SU-DHL-6 (cell line): ENCODE results near the gene CYBC1.
"Not testable (repeated sequence)": the region's sequence is repeated elsewhere in the genome, so short reads cannot be mapped to it uniquely, and the experiment has no call there.

Experiments
- H2AFZ ChIP-seq: fragments of 200-600 bp; sonication (generic); 2 replicates; pipeline ENCODE4 v1.6.1; 2014; ENCODE audit warnings: low read depth, mild to moderate bottlenecking, moderate library complexity, mixed read lengths, antibody characterized with exemption, low read length; ENCODE audit not compliant: severe bottlenecking
- H3F3A ChIP-seq: fragments of 200-600 bp; shearing (Covaris generic); 2 replicates; pipeline ENCODE4 v1.6.0; 2016; ENCODE audit warnings: antibody characterized with exemption, mild to moderate bottlenecking; ENCODE audit not compliant: insufficient read depth
- H3K27ac ChIP-seq: fragments of 200-600 bp; sonication (generic); 2 replicates; pipeline ENCODE4 v1.5.1; 2016; ENCODE audit warnings: low read depth, mild to moderate bottlenecking, low read length, moderate library complexity, mixed read lengths
- H3K27me3 ChIP-seq: fragments of 200-600 bp; sonication (generic), shearing (Covaris generic); 2 replicates; pipeline ENCODE4 v1.6.0; 2014; ENCODE audit warnings: mild to moderate bottlenecking, low read length
- H3K36me3 ChIP-seq: fragments of 200-600 bp; sonication (generic); 2 replicates; pipeline ENCODE4 v1.6.1; 2014; ENCODE audit warnings: mild to moderate bottlenecking, low read length, mixed read lengths
- H3K4me2 ChIP-seq: fragments of 300-600, 200-600 bp; shearing (Covaris generic), sonication (generic); 2 replicates; pipeline ENCODE4 v1.6.0; 2014; ENCODE audit warnings: low read length, low read depth, mild to moderate bottlenecking; ENCODE audit not compliant: poor library complexity, severe bottlenecking
- H3K4me3 ChIP-seq: fragments of 200-600 bp; sonication (generic); 2 replicates; pipeline ENCODE4 v1.5.1; 2014; ENCODE audit warnings: antibody characterized with exemption, low read length, mild to moderate bottlenecking, mixed read lengths; ENCODE audit not compliant: insufficient read depth, poor library complexity, severe bottlenecking
- H3K79me2 ChIP-seq: fragments of 200-600 bp; sonication (generic); 2 replicates; pipeline ENCODE4 v1.6.1; 2014; ENCODE audit warnings: mild to moderate bottlenecking, low read length, moderate library complexity; ENCODE audit not compliant: insufficient read depth
- H3K9ac ChIP-seq: fragments of 200-600 bp; sonication (generic); 2 replicates; pipeline ENCODE4 v1.7.0; 2014; ENCODE audit warnings: mild to moderate bottlenecking, low read length
- H3K9me2 ChIP-seq: fragments of 200-600 bp; sonication (generic); replicated peaks from 2 replicates; pipeline ENCODE4 v1.6.1; 2014; ENCODE audit warnings: low read length; ENCODE audit not compliant: insufficient read depth
- H3K9me3 ChIP-seq: fragments of 200-600 bp; sonication (generic); 2 replicates; pipeline ENCODE4 v1.6.1; 2014; ENCODE audit warnings: low read length, mixed read lengths; ENCODE audit not compliant: insufficient read depth
- H4K20me1 ChIP-seq: fragments of 200-600 bp; sonication (generic); 2 replicates; pipeline ENCODE4 v1.6.1; 2014; ENCODE audit warnings: low read depth, mild to moderate bottlenecking, antibody characterized with exemption, low read length, moderate library complexity, mixed read lengths
- CTCF ChIP-seq: fragments of 200-600 bp; sonication (generic); IDR thresholded peaks from one replicate; pipeline ENCODE4 v1.5.1; 2017; ENCODE audit warnings: antibody characterized with exemption, mild to moderate bottlenecking, low read length, moderate library complexity; ENCODE audit not compliant: insufficient read depth, poor library complexity, severe bottlenecking
- EZH2phosphoT487 ChIP-seq: fragments of 200-600 bp; sonication (generic), shearing (Covaris generic); conservative IDR thresholded peaks from 2 replicates; pipeline ENCODE4 v1.6.1; 2018; ENCODE audit warnings: mild to moderate bottlenecking, antibody characterized with exemption, low read length, moderate library complexity, mixed read lengths

CYBC1 gene

DNA sequence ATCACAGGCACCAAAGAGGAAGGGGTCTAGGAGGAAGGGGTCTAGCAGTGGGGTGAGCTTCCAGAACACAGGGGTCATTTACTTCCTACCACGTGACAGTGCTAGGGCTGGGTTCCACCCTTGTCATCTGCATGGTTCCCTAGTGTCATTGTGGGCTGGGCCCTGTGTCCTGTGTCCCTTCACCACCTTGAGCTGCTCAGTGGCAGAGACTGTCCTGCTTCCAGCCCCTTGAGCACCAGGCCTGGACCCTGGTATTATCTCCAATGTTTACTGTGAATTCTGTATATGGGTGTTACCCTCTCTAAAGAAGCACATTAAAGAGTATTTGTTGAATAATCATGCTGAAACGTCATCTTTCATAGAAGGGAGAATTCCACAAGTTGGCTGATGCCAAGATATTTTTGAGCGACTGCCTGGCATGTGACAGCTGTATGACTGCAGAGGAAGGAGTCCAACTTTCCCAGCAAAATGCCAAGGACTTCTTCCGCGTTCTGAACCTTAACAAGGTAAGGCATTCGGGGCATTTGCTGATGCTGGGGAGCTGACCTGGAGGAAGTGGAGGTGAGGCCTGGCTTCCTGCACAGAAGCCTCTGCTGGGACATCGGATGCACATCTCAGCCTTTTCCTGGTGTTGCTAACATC is 13.5 kb upstream of the CYBC1 start:
- no peaks in the 10 kb centered on the region for H3F3A ChIP-seq
- H4K20me1 ChIP-seq = no peaks in the 10 kb centered on the region
- peaks cover 6% of the 10 kb centered on the region; the same call in 1 of the 2 replicates for H3K79me2 ChIP-seq
- TF ChIP-seq EZH2phosphoT487 = no peak
- no peak for TF ChIP-seq CTCF
- no peak overlapping the region for H3K27ac ChIP-seq
- H3K9me2 ChIP-seq = no peaks in the 10 kb centered on the region
- H3K27me3 ChIP-seq = no peaks in the 10 kb centered on the region
- H2AFZ ChIP-seq = no peak overlapping the region
- H3K9ac ChIP-seq = no peak overlapping the region
- H3K4me2 ChIP-seq = no peak overlapping the region
- no peak overlapping the region for H3K4me3 ChIP-seq
- H3K9me3 ChIP-seq = no peaks in the 10 kb centered on the region
- peaks cover 6% of the 10 kb centered on the region; the same call in 1 of the 2 replicates for H3K36me3 ChIP-seq

DNA sequence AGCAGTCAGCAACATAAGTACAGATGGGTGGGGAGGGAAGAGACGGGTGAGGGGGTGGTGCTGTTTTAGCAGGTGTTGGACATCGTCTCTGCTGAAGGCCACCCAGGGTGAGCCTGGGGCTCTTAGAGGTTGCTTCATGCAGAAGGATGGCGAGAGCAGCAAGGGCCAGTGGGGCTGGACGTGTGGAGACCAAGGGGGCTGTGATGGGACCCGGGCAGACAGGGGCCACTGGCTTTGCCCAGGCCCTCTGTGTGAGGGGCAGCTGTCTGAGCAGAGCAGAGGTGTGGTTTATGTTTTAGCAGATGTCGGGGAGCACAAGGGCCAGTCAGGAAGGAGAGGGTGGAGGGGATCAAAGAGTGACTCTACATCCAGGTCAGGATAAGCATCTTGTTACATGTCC is 12.8 kb upstream of the CYBC1 start:
- no peak overlapping the region for H3K4me2 ChIP-seq
- H3K9ac ChIP-seq = no peak overlapping the region
- TF ChIP-seq EZH2phosphoT487 (no peak), CTCF (no peak)
- no peaks in the 10 kb centered on the region for H3F3A ChIP-seq
- no peak overlapping the region for H3K4me3 ChIP-seq
- H4K20me1 ChIP-seq = no peaks in the 10 kb centered on the region
- no peaks in the 10 kb centered on the region for H3K9me3 ChIP-seq
- H3K9me2 ChIP-seq = no peaks in the 10 kb centered on the region
- H3K27ac ChIP-seq = no peak overlapping the region
- peaks cover 9% of the 10 kb centered on the region; the same call in 1 of the 2 replicates for H3K79me2 ChIP-seq
- H3K36me3 ChIP-seq = no peaks in the 10 kb centered on the region; the same call in 1 of the 2 replicates
- no peak overlapping the region for H2AFZ ChIP-seq
- no peaks in the 10 kb centered on the region for H3K27me3 ChIP-seq

DNA sequence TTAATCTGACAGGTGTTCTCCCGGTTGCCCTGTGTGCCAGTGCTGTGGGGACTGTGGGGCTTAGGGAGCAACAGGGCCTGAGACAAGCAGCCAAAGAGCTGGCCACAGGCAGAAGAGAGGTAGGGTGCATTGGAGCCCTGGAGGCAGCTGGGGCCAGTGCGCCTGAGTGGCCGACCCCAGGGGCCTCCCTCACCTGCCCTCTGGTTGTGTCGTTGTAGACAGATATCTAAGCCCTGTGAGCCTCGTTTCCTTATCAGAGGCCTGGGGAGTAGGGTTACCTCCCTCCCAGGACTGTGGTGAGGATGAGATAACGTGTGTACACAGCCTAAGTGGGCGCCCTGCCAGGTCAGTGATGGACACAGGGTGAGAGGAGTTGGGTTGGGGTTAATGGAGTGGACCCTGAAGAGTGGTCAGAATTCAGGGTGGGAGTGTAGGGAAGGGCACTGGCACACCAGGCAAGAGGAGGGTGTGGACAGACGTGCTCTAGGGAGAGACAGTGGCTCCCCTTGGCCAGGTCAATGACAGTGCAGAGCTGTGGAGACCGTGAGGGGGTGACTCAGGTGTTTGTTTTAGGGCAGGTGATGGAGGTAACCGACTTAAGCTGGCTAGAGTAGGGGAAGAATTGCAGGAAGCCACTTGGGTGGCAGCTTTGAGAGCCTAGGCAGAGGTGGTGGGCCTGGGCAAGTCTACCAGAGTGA is 11.4 kb upstream of the CYBC1 start:
- no peaks in the 10 kb centered on the region for H4K20me1 ChIP-seq
- no peaks in the 10 kb centered on the region for H3F3A ChIP-seq
- H3K9me3 ChIP-seq = no peaks in the 10 kb centered on the region
- H3K27ac ChIP-seq = no peak overlapping the region
- H3K4me3 ChIP-seq = no peak overlapping the region
- TF ChIP-seq EZH2phosphoT487 = no peak
- TF ChIP-seq CTCF = no peak
- no peak overlapping the region for H2AFZ ChIP-seq
- H3K79me2 ChIP-seq = peaks cover 9% of the 10 kb centered on the region; the same call in 1 of the 2 replicates
- no peaks in the 10 kb centered on the region for H3K27me3 ChIP-seq
- no peaks in the 10 kb centered on the region for H3K9me2 ChIP-seq
- H3K4me2 ChIP-seq = no peak overlapping the region
- no peak overlapping the region for H3K9ac ChIP-seq
- no peaks in the 10 kb centered on the region; the same call in 1 of the 2 replicates for H3K36me3 ChIP-seq

- peak overlapping the region; percentile 97 for H3K4me2 ChIP-seq
- H3K36me3 ChIP-seq, H3K27ac ChIP-seq, H4K20me1 ChIP-seq, H3K9ac ChIP-seq, H3K9me3 ChIP-seq, H3K79me2 ChIP-seq, H3K27me3 ChIP-seq, H3F3A ChIP-seq, H3K4me3 ChIP-seq, H2AFZ ChIP-seq, H3K9me2 ChIP-seq: not testable (repeated sequence)
Measured at GRCh38 chr17:82459936-82460335, 9.4 kb upstream of the CYBC1 start.
